SU-DHL-6 (cell line): ENCODE data around the gene DAPL1.

ENCODE experiments used
- H2AFZ ChIP-seq: fragments of 200-600 bp; sonication (generic); 2 replicates; pipeline ENCODE4 v1.6.1; 2014; ENCODE audit warnings: low read depth, mild to moderate bottlenecking, moderate library complexity, mixed read lengths, antibody characterized with exemption, low read length; ENCODE audit not compliant: severe bottlenecking
- H3F3A ChIP-seq: fragments of 200-600 bp; shearing (Covaris generic); 2 replicates; pipeline ENCODE4 v1.6.0; 2016; ENCODE audit warnings: antibody characterized with exemption, mild to moderate bottlenecking; ENCODE audit not compliant: insufficient read depth
- H3K27ac ChIP-seq: fragments of 200-600 bp; sonication (generic); 2 replicates; pipeline ENCODE4 v1.5.1; 2016; ENCODE audit warnings: low read depth, mild to moderate bottlenecking, low read length, moderate library complexity, mixed read lengths
- H3K27me3 ChIP-seq: fragments of 200-600 bp; sonication (generic), shearing (Covaris generic); 2 replicates; pipeline ENCODE4 v1.6.0; 2014; ENCODE audit warnings: mild to moderate bottlenecking, low read length
- H3K36me3 ChIP-seq: fragments of 200-600 bp; sonication (generic); 2 replicates; pipeline ENCODE4 v1.6.1; 2014; ENCODE audit warnings: mild to moderate bottlenecking, low read length, mixed read lengths
- H3K4me2 ChIP-seq: fragments of 300-600, 200-600 bp; shearing (Covaris generic), sonication (generic); 2 replicates; pipeline ENCODE4 v1.6.0; 2014; ENCODE audit warnings: low read length, low read depth, mild to moderate bottlenecking; ENCODE audit not compliant: poor library complexity, severe bottlenecking
- H3K4me3 ChIP-seq: fragments of 200-600 bp; sonication (generic); 2 replicates; pipeline ENCODE4 v1.5.1; 2014; ENCODE audit warnings: antibody characterized with exemption, low read length, mild to moderate bottlenecking, mixed read lengths; ENCODE audit not compliant: insufficient read depth, poor library complexity, severe bottlenecking
- H3K79me2 ChIP-seq: fragments of 200-600 bp; sonication (generic); 2 replicates; pipeline ENCODE4 v1.6.1; 2014; ENCODE audit warnings: mild to moderate bottlenecking, low read length, moderate library complexity; ENCODE audit not compliant: insufficient read depth
- H3K9ac ChIP-seq: fragments of 200-600 bp; sonication (generic); 2 replicates; pipeline ENCODE4 v1.7.0; 2014; ENCODE audit warnings: mild to moderate bottlenecking, low read length
- H3K9me2 ChIP-seq: fragments of 200-600 bp; sonication (generic); replicated peaks from 2 replicates; pipeline ENCODE4 v1.6.1; 2014; ENCODE audit warnings: low read length; ENCODE audit not compliant: insufficient read depth
- H3K9me3 ChIP-seq: fragments of 200-600 bp; sonication (generic); 2 replicates; pipeline ENCODE4 v1.6.1; 2014; ENCODE audit warnings: low read length, mixed read lengths; ENCODE audit not compliant: insufficient read depth
- H4K20me1 ChIP-seq: fragments of 200-600 bp; sonication (generic); 2 replicates; pipeline ENCODE4 v1.6.1; 2014; ENCODE audit warnings: low read depth, mild to moderate bottlenecking, antibody characterized with exemption, low read length, moderate library complexity, mixed read lengths
- EZH2phosphoT487 ChIP-seq: fragments of 200-600 bp; sonication (generic), shearing (Covaris generic); conservative IDR thresholded peaks from 2 replicates; pipeline ENCODE4 v1.6.1; 2018; ENCODE audit warnings: mild to moderate bottlenecking, antibody characterized with exemption, low read length, moderate library complexity, mixed read lengths
- TF ChIP-seq, protein P1 (sequence below): fragments of 200-600 bp; sonication (generic); IDR thresholded peaks from one replicate; pipeline ENCODE4 v1.5.1; 2017; ENCODE audit warnings: antibody characterized with exemption, mild to moderate bottlenecking, low read length, moderate library complexity; ENCODE audit not compliant: insufficient read depth, poor library complexity, severe bottlenecking

The DAPL1 gene

DNA sequence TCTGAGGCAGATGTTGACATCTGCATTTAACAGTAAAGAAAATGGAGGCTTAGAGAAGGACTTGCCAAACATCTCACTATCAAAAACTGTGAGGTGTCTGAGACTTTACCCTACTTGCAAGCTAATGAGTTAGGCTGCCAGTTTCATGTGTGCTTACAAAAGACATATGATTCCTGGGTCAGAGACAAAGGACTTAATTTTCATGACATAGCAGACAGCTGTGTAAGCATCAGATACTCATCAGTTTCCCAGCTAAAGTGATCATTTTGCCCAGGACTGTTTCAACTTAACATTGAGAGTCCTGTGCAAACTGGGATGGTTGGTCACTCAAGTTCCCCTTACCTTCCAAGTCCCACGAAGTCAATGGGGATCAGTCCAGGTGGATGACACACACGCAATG, 18.9 kb upstream of the DAPL1 start:
- Histone ChIP-seq H2AFZ (no peak overlapping the region), H3K36me3 (no peaks in the 10 kb centered on the region), H3K9me2 (no peaks in the 10 kb centered on the region), H3K4me2 (no peak overlapping the region), H3K27ac (no peak overlapping the region), H3K4me3 (no peak overlapping the region), H3K9ac (no peak overlapping the region), H3K9me3 (no peaks in the 10 kb centered on the region), H3K79me2 (no peaks in the 10 kb centered on the region), H3K27me3 (no peaks in the 10 kb centered on the region), H3F3A (no peaks in the 10 kb centered on the region), H4K20me1 (no peaks in the 10 kb centered on the region)
- TF ChIP-seq, protein P1, sequence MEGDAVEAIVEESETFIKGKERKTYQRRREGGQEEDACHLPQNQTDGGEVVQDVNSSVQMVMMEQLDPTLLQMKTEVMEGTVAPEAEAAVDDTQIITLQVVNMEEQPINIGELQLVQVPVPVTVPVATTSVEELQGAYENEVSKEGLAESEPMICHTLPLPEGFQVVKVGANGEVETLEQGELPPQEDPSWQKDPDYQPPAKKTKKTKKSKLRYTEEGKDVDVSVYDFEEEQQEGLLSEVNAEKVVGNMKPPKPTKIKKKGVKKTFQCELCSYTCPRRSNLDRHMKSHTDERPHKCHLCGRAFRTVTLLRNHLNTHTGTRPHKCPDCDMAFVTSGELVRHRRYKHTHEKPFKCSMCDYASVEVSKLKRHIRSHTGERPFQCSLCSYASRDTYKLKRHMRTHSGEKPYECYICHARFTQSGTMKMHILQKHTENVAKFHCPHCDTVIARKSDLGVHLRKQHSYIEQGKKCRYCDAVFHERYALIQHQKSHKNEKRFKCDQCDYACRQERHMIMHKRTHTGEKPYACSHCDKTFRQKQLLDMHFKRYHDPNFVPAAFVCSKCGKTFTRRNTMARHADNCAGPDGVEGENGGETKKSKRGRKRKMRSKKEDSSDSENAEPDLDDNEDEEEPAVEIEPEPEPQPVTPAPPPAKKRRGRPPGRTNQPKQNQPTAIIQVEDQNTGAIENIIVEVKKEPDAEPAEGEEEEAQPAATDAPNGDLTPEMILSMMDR, result no peak
- TF ChIP-seq EZH2phosphoT487, result no peak

DNA sequence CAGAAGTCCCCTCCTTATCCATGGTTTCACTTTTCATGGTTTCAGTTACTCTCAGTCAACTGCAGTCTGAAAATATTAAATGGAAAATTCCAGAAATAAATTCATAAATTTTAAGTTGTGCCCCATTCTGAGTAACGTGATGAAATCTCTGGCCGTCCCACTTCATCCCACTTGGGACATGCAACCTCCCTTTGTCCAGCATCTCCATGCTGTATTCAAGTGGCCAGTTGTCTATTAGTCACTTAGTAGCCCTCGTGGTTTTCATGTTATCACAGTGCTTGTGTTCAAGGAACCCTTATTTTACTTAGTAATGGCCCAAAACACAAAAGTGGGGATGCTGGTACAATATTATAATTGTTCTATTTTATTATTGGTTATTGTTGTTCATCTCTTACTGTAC, 18.0 kb upstream of the DAPL1 start:
- H3K9ac ChIP-seq, result no peak overlapping the region
- no peak overlapping the region for H2AFZ ChIP-seq
- no peak overlapping the region for H3K4me3 ChIP-seq
- H3K9me3 ChIP-seq, result no peaks in the 10 kb centered on the region
- TF ChIP-seq EZH2phosphoT487, result no peak
- TF ChIP-seq, protein P1, result no peak
- H3K27ac ChIP-seq, result no peak overlapping the region
- no peaks in the 10 kb centered on the region for H3K79me2 ChIP-seq
- no peaks in the 10 kb centered on the region for H4K20me1 ChIP-seq
- no peaks in the 10 kb centered on the region for H3K9me2 ChIP-seq
- H3F3A ChIP-seq, result no peaks in the 10 kb centered on the region
- no peaks in the 10 kb centered on the region for H3K36me3 ChIP-seq
- no peaks in the 10 kb centered on the region for H3K27me3 ChIP-seq
- no peak overlapping the region for H3K4me2 ChIP-seq

DNA sequence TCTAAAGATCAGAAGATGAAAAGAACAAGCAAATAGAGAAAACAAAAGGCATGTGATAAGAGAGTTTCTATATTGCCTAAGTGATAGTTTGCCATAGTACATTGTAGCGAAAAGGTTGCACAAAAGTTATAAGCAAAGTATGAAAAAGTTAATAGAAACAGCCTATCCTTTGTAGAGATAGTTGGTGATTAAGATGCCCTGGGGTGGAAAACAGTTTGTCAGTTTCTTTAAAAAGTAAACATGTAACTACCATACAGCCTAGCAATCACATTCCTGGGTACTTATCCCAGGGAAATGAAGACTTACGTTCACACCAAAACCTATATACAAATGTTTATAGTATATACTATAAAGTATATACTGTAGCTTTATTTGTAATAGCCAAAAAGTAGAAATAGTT, 16.9 kb upstream of the DAPL1 start:
- Histone ChIP-seq H3F3A (no peaks in the 10 kb centered on the region), H3K9ac (no peak overlapping the region), H4K20me1 (no peaks in the 10 kb centered on the region), H3K27ac (no peak overlapping the region), H3K79me2 (no peaks in the 10 kb centered on the region), H3K4me2 (no peak overlapping the region), H3K27me3 (no peaks in the 10 kb centered on the region), H2AFZ (no peak overlapping the region), H3K9me3 (no peaks in the 10 kb centered on the region), H3K9me2 (no peaks in the 10 kb centered on the region), H3K4me3 (no peak overlapping the region), H3K36me3 (no peaks in the 10 kb centered on the region)
- TF ChIP-seq, protein P1, result no peak
- no peak for TF ChIP-seq EZH2phosphoT487

DNA sequence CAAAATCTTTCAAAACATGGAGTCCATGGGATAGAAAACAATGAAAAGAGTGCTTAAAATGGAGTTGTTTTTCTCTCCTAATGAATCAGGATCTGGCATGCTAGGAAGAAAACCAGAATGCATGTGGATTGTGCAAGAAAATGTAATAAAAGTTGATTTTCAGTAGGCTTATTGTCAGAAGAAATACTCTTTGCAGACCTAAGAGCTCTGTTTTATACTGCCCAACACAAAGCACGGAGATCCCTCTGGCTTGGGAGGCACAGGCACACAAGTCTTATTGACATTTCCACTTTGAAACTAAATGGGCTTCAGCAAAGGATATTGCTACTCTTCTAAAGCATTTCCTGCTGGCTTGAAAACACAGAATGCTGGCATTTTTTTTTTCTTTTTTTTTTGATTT, 15.5 kb upstream of the DAPL1 start:
- Histone ChIP-seq H3K27me3 (no peaks in the 10 kb centered on the region), H3K9me2 (no peaks in the 10 kb centered on the region), H3K27ac (no peak overlapping the region), H2AFZ (no peak overlapping the region), H3K4me2 (no peak overlapping the region), H3K4me3 (no peak overlapping the region), H3K9me3 (no peaks in the 10 kb centered on the region), H3K9ac (no peak overlapping the region), H3K79me2 (no peaks in the 10 kb centered on the region), H3F3A (no peaks in the 10 kb centered on the region), H4K20me1 (no peaks in the 10 kb centered on the region), H3K36me3 (no peaks in the 10 kb centered on the region)
- no peak for TF ChIP-seq EZH2phosphoT487
- TF ChIP-seq, protein P1, result no peak
